Sigmoid colon (tissue), 4 donors: ENCODE results near the gene RPL37A.

Experiments used
- EP300 ChIP-seq, 4 donors: sonication (generic); formaldehyde crosslinking; IDR thresholded peaks; one replicate each; pipeline ENCODE4 v1.6.1; 2017; ENCODE audit warnings: antibody characterized with exemption in 4 of 4
- POLR2A ChIP-seq, 2 donors: fragments of 450-650 bp; IDR thresholded peaks; one replicate each; pipeline ENCODE4 v1.6.1; 2016; ENCODE audit warnings: antibody characterized with exemption in 2 of 2, mild to moderate bottlenecking in 2 of 2, moderate library complexity in 2 of 2
- POLR2AphosphoS5 ChIP-seq, 4 donors: sonication (generic); formaldehyde crosslinking; IDR thresholded peaks; one replicate each; pipeline ENCODE4 v1.6.1; 2017; ENCODE audit warnings: antibody characterized with exemption in 4 of 4
- TF ChIP-seq, protein P1 (sequence below), 4 experiments: fragments of 450-650 bp in 3 of 4; fragments of 200-600 bp in 1 of 4; IDR thresholded peaks; one replicate each; pipeline ENCODE4 v1.5.1; 2016 to 2019; ENCODE audit warnings: antibody characterized with exemption in 4 of 4, mild to moderate bottlenecking in 3 of 4, moderate library complexity in 2 of 4

DNA sequence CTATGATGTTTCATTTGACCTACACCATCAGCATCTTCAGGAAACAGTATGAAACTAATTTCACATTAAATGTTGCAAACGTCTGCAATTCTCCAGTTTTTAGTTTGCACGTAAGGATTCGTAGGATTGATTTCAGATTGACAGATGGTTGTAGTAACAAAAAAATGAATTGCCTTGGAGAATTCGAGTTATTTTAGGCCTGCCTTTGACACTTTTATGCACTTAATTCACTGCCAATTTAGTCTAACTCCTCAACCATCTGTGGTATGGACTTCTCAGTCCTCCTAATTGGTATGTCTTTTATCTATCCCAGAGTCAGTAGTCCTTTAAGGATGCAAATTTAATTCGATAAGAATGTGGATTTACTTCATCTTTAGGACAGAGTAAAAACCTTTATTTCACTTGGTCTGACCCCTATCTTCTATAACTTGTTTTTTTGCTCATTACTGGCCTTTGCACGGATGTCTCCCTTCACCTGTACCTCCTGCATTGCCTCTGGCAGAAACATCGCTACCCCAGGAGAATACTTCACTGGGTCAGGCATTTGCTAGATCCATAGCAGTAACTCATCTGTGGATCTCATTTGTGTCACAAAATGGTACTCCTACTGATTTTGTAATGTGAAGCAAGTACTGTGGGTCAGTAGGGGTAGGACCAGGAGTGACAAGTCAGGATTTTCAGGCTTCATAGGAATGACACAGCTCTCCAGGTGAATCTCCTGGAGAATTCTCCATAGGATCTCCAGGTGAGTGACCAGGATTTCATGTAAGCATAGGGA is 3.9 kb downstream of the RPL37A start:
- TF ChIP-seq, protein P1, sequence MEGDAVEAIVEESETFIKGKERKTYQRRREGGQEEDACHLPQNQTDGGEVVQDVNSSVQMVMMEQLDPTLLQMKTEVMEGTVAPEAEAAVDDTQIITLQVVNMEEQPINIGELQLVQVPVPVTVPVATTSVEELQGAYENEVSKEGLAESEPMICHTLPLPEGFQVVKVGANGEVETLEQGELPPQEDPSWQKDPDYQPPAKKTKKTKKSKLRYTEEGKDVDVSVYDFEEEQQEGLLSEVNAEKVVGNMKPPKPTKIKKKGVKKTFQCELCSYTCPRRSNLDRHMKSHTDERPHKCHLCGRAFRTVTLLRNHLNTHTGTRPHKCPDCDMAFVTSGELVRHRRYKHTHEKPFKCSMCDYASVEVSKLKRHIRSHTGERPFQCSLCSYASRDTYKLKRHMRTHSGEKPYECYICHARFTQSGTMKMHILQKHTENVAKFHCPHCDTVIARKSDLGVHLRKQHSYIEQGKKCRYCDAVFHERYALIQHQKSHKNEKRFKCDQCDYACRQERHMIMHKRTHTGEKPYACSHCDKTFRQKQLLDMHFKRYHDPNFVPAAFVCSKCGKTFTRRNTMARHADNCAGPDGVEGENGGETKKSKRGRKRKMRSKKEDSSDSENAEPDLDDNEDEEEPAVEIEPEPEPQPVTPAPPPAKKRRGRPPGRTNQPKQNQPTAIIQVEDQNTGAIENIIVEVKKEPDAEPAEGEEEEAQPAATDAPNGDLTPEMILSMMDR (IDR thresholded peaks at IDR 0.05), result no peak
- TF ChIP-seq EP300 (IDR thresholded peaks at IDR 0.05), result no peak
- no peak for TF ChIP-seq POLR2A (IDR thresholded peaks at IDR 0.05)
- no peak for TF ChIP-seq POLR2AphosphoS5 (IDR thresholded peaks at IDR 0.05)
